Neuronal stem cell (in vitro differentiated cells): ENCODE data around the gene NFATC4. TPM values are rescaled to one million over a fixed set of nuclear protein-coding genes. Genes with fewer than 3 reads are reported as not detected.

ENCODE experiments used
- DNase-seq: peaks from one replicate; pipeline ENCODE4 v3.0.0-alpha.2; 2013; ENCODE audit warnings: low spot score
- H2AFZ ChIP-seq: one replicate; pipeline ENCODE4 v1.6.1; 2013; ENCODE audit warnings: mild to moderate bottlenecking, low read length, inconsistent platforms
- H2AK5ac ChIP-seq: 2 replicates; pipeline ENCODE4 v1.6.1; 2013; ENCODE audit warnings: low read depth, mild to moderate bottlenecking, inconsistent platforms, low read length, moderate library complexity, mixed read lengths
- H2BK120ac ChIP-seq: 2 replicates; pipeline ENCODE4 v1.6.1; 2013; ENCODE audit warnings: low read depth, mild to moderate bottlenecking, inconsistent platforms, low read length, moderate library complexity, mixed read lengths
- H2BK12ac ChIP-seq: one replicate; pipeline ENCODE4 v1.6.1; 2013; ENCODE audit warnings: low read length, inconsistent platforms
- H2BK15ac ChIP-seq: 2 replicates; pipeline ENCODE4 v1.6.1; 2013; ENCODE audit warnings: mild to moderate bottlenecking, low read length, inconsistent platforms, mixed read lengths
- H2BK5ac ChIP-seq: one replicate; pipeline ENCODE4 v1.6.1; 2013; ENCODE audit warnings: inconsistent platforms, mild to moderate bottlenecking, low read length, moderate library complexity
- H3K14ac ChIP-seq: one replicate; pipeline ENCODE4 v1.6.1; 2013; ENCODE audit warnings: low read length, inconsistent platforms
- H3K18ac ChIP-seq: 2 replicates; pipeline ENCODE4 v1.6.1; 2013; ENCODE audit warnings: low read length, inconsistent platforms
- H3K23ac ChIP-seq: 2 replicates; pipeline ENCODE4 v1.6.1; 2013; ENCODE audit warnings: low read depth, mild to moderate bottlenecking, mixed read lengths, low read length, inconsistent platforms; ENCODE audit not compliant: poor library complexity
- H3K27ac ChIP-seq: replicated peaks from 3 replicates; pipeline ENCODE4 v1.5.1; 2013; ENCODE audit warnings: low read length, inconsistent platforms
- H3K27me3 ChIP-seq, 3 experiments: 2 replicates each; pipeline ENCODE4 v1.6.1; 2013; ENCODE audit warnings: low read length in 3 of 3, mild to moderate bottlenecking in 2 of 3, inconsistent platforms in 1 of 3, low read depth in 1 of 3, mixed read lengths in 1 of 3, moderate library complexity in 1 of 3; ENCODE audit not compliant: control insufficient read depth in 3 of 3, insufficient read depth in 3 of 3
- H3K36me3 ChIP-seq, 2 donors: replicated peaks in 1 of 2; 2 replicates each; pipeline ENCODE4 v1.6.1; 2013; ENCODE audit warnings: low read length in 2 of 2; ENCODE audit not compliant: control insufficient read depth in 2 of 2, insufficient read depth in 2 of 2
- H3K4ac ChIP-seq: 2 replicates; pipeline ENCODE4 v1.6.1; 2013; ENCODE audit warnings: inconsistent platforms, mild to moderate bottlenecking, low read length, moderate library complexity
- H3K4me1 ChIP-seq, 2 donors: 1 replicate in 1 of 2; 2 replicates in 1 of 2; pipeline ENCODE4 v1.6.1; 2013; ENCODE audit warnings: low read length in 2 of 2, low read depth in 1 of 2; ENCODE audit not compliant: control insufficient read depth in 2 of 2, insufficient read depth in 1 of 2
- H3K4me2 ChIP-seq: one replicate; pipeline ENCODE4 v1.6.1; 2013; ENCODE audit warnings: mild to moderate bottlenecking, low read length, inconsistent platforms; ENCODE audit not compliant: insufficient read depth, poor library complexity, severe bottlenecking
- H3K4me3 ChIP-seq, 2 donors: 2 replicates each; pipeline ENCODE4 v1.5.1; 2013; ENCODE audit warnings: low read length in 2 of 2, mild to moderate bottlenecking in 2 of 2, inconsistent platforms in 1 of 2, moderate library complexity in 1 of 2
- H3K79me1 ChIP-seq: one replicate; pipeline ENCODE4 v1.6.1; 2013; ENCODE audit warnings: low read depth, mild to moderate bottlenecking, inconsistent platforms, low read length, moderate library complexity
- H3K9ac ChIP-seq: one replicate; pipeline ENCODE4 v1.6.1; 2013; ENCODE audit warnings: mild to moderate bottlenecking, low read depth, low read length, inconsistent platforms; ENCODE audit not compliant: poor library complexity
- H3K9me3 ChIP-seq, 2 donors: replicated peaks in 1 of 2; 2 replicates each; pipeline versions ENCODE3 to v1.6.1; 2013; ENCODE audit warnings: low read length in 2 of 2, mild to moderate bottlenecking in 2 of 2, inconsistent platforms in 1 of 2, low read depth in 1 of 2, mixed read lengths in 1 of 2, moderate library complexity in 1 of 2; ENCODE audit not compliant: control insufficient read depth in 2 of 2, insufficient read depth in 1 of 2
- H4K8ac ChIP-seq: one replicate; pipeline ENCODE4 v1.6.1; 2013; ENCODE audit warnings: low read depth, mild to moderate bottlenecking, inconsistent platforms, low read length, moderate library complexity
- H4K91ac ChIP-seq: one replicate; pipeline ENCODE4 v1.6.1; 2013; ENCODE audit warnings: low read length, low read depth, mild to moderate bottlenecking, inconsistent platforms; ENCODE audit not compliant: poor library complexity
- WGBS, 2 donors: extraction: QIAGEN DNeasy Blood & Tissue Kit; methylation state at CpG; one replicate each; pipeline ENCODE4 v1.1.7; 2013; ENCODE audit warnings: missing lambda C conversion rate in 2 of 2, mixed read lengths in 1 of 2; ENCODE audit not compliant: insufficient read length in 2 of 2, insufficient replicate concordance in 1 of 2; ENCODE audit errors: extremely low coverage in 2 of 2; 5-methylcytosine and 5-hydroxymethylcytosine counted together
- polyA plus RNA-seq, 2 experiments: library from polyadenylated mRNA; stranded (reverse); fragments of 200-250 nt; gene quantifications; one replicate each; pipeline ENCODE4 v1.2.3, GENCODE V29; 2013

The NFATC4 gene
- 50.5 TPM for polyA plus RNA-seq (2013, experiment 1 of 2)
- polyA plus RNA-seq (2013, experiment 2 of 2), result 49.8 TPM

DNA sequence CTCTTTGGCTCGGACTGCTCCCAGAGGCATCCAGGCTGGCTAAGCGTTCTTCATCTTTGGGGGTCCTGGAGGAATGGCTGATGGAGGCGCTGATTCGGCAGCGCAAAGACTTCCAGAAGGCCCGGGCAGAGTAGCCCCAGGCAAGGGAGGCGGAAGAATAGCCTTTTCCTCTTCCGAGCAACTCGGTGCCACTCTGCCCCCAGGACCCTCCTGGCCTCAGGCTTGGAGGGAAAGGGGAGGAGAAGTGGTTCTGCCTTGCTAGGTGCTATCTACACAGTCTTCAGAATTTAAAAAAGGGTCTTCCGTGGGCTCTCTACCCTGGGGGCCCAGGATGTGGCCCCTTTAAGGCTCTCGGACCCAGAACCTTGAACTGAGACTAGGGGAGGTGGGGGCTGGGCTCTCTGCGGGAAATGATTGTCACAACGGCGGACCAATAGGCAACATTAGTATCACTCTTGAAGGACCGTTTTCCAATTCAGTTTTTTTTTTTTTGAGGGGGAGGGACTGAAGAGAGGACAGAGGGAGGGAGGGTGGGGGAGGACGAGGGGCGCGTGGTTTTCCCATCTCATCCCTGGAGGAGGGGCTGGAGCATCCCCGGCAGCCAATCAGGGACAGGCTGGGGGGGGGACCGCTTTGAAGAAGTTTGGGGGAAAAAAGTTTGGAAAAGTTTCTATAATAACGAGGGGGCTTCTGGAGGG is at the start of gene NFATC4:
Gene NFATC4, plus strand, starts transcription at position 671 of the 698 bp plus-strand sequence. CDS start 157 bp downstream, outside the sequence.
- no CpG with 5 or more reads among the region's 21 CpGs for WGBS, 2 donors
- peak within 1 kb of the TSS; percentile 76 for H3K4ac ChIP-seq
- H4K8ac ChIP-seq, result peak within 1 kb of the TSS; percentile 1
- H4K91ac ChIP-seq, result peak within 1 kb of the TSS; percentile 92
- H2BK5ac ChIP-seq, result peak within 1 kb of the TSS; percentile 98
- H3K9ac ChIP-seq, result peak within 1 kb of the TSS; percentile 91
- peak within 1 kb of the TSS; percentile 74 for H3K4me2 ChIP-seq
- H3K27me3 ChIP-seq, result peaks cover 0 to 1% (median 0%) of the 10 kb centered on the region in 3 experiments
- H2BK120ac ChIP-seq, result peak within 1 kb of the TSS; percentile 99
- peak within 1 kb of the TSS; percentile 97 for H2AFZ ChIP-seq
- H3K79me1 ChIP-seq, result peaks cover 2% of the 10 kb centered on the region
- peak; percentile 90 for DNase-seq
- peak within 1 kb of the TSS; percentile 98 for H3K18ac ChIP-seq
- peak within 1 kb of the TSS; percentile 90 for H2BK12ac ChIP-seq
- peak within 1 kb of the TSS; percentile 91 for H3K27ac ChIP-seq
- H3K23ac ChIP-seq, result peak within 1 kb of the TSS; percentile 91
- H3K4me1 ChIP-seq, result peaks cover 11 to 16% of the 10 kb centered on the region in 2 donors
- H3K9me3 ChIP-seq, result no peaks in the 10 kb centered on the region
- H2AK5ac ChIP-seq, result peak within 1 kb of the TSS; percentile 99
- H3K14ac ChIP-seq, result peak within 1 kb of the TSS; percentile 89
- peak within 1 kb of the TSS; percentile 97 for H2BK15ac ChIP-seq
- peaks cover 8 to 25% of the 10 kb centered on the region in 2 donors for H3K36me3 ChIP-seq
- H3K4me3 ChIP-seq, result peak within 1 kb of the TSS; percentile 83 to 92

DNA sequence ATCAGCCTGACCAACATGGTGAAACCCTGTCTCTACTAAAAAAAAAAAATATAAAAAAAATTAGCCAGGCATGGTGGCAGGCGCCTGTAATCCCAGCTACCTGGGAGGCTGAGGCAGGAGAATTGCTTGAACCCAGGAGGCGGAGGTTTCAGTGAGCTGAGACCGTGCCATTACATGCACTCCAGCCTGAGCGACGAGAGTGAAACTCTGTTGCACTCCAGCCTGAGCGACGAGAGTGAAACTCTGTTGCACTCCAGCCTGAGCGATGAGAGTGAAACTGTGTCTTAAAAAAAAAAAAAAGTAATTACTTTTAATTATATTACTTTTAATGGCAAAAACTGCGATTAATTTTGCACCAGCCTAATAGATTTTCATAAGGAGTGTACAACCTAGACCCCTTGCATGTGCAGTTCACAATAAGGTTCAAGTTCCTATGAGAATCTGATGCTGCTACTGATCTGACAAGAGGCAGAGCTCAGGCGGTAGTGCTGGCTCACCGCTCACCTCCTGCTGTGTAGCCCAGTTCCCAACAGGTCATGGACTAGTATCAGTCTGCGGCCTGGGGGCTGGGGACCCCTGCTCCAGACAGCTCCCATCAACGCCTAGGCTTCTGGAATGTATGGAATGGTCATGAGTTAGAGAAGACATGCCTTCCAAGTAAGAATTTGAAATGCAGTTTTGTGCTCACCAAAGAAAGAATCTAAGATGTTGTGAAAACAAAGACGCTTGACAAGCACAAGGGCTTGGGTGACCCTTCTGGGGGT is 46.6 kb upstream of the NFATC4 start:
- Histone ChIP-seq H2BK120ac (no peak overlapping the region), H2AK5ac (no peak overlapping the region), H3K9me3 (peaks cover 0 to 4% of the 10 kb centered on the region in 2 donors), H3K4me1 (peaks cover 1 to 4% of the 10 kb centered on the region in 2 donors), H3K79me1 (no peaks in the 10 kb centered on the region), H2AFZ (no peak overlapping the region), H3K36me3 (no peaks in the 10 kb centered on the region), H2BK5ac (no peak overlapping the region), H3K4ac (no peak overlapping the region), H3K9ac (no peak overlapping the region), H3K18ac (no peak overlapping the region), H3K23ac (no peak overlapping the region), H3K27me3 (peaks cover 0 to 56% (median 14%) of the 10 kb centered on the region in 3 experiments), H2BK15ac (no peak overlapping the region), H3K4me2 (no peak overlapping the region), H4K91ac (no peak overlapping the region), H3K14ac (no peak overlapping the region), H3K4me3 (no peak overlapping the region), H4K8ac (no peak overlapping the region), H2BK12ac (no peak overlapping the region), H3K27ac (no peak overlapping the region)
- no peak for DNase-seq
- WGBS, 2 donors, result no CpG with 5 or more reads among the region's 14 CpGs

DNA sequence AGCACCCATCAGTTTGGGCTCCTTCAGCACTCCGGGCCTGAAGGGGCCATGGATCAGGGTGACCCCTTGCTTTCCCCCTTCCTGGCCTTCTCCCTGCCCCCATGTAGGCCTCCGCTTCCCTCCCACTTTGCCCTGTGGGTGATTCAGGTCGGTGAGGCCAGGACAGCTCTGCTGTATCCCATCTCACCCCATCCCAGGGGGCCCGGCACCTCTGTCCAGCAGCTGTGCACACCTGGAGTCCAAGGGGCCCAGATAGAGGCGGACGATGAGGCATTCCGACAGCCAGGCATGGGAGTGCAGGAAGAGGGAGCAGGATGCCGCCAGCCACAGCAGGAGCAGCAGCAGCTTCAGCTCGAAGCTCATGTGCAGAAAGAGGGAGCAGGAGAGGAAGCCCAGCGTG is 45.3 kb upstream of the NFATC4 start:
- H3K9me3 ChIP-seq, result peaks cover 0 to 2% of the 10 kb centered on the region in 2 donors
- peak overlapping the region; percentile 26 for H4K8ac ChIP-seq
- WGBS, 2 donors, result no CpG with 5 or more reads among the region's 10 CpGs
- no peak overlapping the region for H4K91ac ChIP-seq
- H2AFZ ChIP-seq, result no peak overlapping the region
- H3K36me3 ChIP-seq, result no peaks in the 10 kb centered on the region
- H3K23ac ChIP-seq, result peak overlapping the region; percentile 77
- peak overlapping the region; percentile 65 for H2AK5ac ChIP-seq
- no peak overlapping the region for H3K4me2 ChIP-seq
- DNase-seq, result no peak
- H2BK120ac ChIP-seq, result peak overlapping the region; percentile 54
- no peak overlapping the region for H2BK12ac ChIP-seq
- H3K14ac ChIP-seq, result peak overlapping the region; percentile 43
- no peak overlapping the region for H3K4me3 ChIP-seq
- peak overlapping the region; percentile 41 for H2BK15ac ChIP-seq
- peaks cover 4% of the 10 kb centered on the region in 2 donors for H3K4me1 ChIP-seq
- H3K27ac ChIP-seq, result no peak overlapping the region
- H3K4ac ChIP-seq, result no peak overlapping the region
- H3K9ac ChIP-seq, result peak overlapping the region; percentile 66
- H3K79me1 ChIP-seq, result no peaks in the 10 kb centered on the region
- H2BK5ac ChIP-seq, result no peak overlapping the region
- H3K27me3 ChIP-seq, result peaks cover 0 to 56% (median 11%) of the 10 kb centered on the region in 3 experiments
- peak overlapping the region; percentile 13 for H3K18ac ChIP-seq

DNA sequence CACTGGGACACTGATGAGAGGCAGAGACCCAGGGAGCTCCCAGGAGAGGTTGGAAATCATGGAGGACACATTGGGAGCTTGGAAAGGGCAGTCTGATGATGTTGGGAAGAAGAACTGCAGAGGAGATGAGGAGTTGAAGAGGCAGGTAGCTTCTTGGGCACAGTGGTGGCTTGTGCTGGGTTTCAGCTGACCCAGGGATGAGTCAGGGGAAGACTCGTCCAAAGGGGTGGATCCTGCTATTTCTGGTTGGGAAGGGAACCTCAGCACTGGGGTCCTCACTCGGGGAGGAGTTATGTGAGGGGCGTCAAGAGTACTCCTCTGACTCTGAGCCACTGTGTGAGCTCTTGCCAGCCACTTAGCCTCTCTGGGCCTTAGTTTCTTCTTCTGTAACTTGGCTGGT is 44.6 kb upstream of the NFATC4 start:
- no peak overlapping the region for H4K8ac ChIP-seq
- H3K79me1 ChIP-seq, result no peaks in the 10 kb centered on the region
- H3K27ac ChIP-seq, result no peak overlapping the region
- peak overlapping the region; percentile 65 for H2AK5ac ChIP-seq
- peaks cover 0 to 2% of the 10 kb centered on the region in 2 donors for H3K9me3 ChIP-seq
- no peak overlapping the region for H2BK12ac ChIP-seq
- no peak overlapping the region for H3K18ac ChIP-seq
- H3K14ac ChIP-seq, result no peak overlapping the region
- no peaks in the 10 kb centered on the region for H3K36me3 ChIP-seq
- peaks cover 4% of the 10 kb centered on the region in 2 donors for H3K4me1 ChIP-seq
- no peak overlapping the region for H3K9ac ChIP-seq
- DNase-seq, result no peak
- no peak overlapping the region for H2BK15ac ChIP-seq
- WGBS, 2 donors, result no CpG with 5 or more reads among the region's 3 CpGs
- no peak overlapping the region for H2BK5ac ChIP-seq
- H3K23ac ChIP-seq, result peak overlapping the region; percentile 77
- H2AFZ ChIP-seq, result no peak overlapping the region
- H2BK120ac ChIP-seq, result no peak overlapping the region
- peaks cover 0 to 56% (median 10%) of the 10 kb centered on the region in 3 experiments for H3K27me3 ChIP-seq
- H3K4me2 ChIP-seq, result no peak overlapping the region
- H4K91ac ChIP-seq, result no peak overlapping the region
- no peak overlapping the region for H3K4ac ChIP-seq
- no peak overlapping the region for H3K4me3 ChIP-seq
